GM12872 (cell line): ENCODE data around the gene TMEM185B.

Experiments used
- TF ChIP-seq, protein P1 (sequence below): IDR thresholded peaks from 3 replicates; pipeline ENCODE4 v1.5.1; 2011; ENCODE audit warnings: low read depth, mild to moderate bottlenecking, low read length, moderate library complexity; ENCODE audit not compliant: insufficient read depth

TMEM185B gene

DNA sequence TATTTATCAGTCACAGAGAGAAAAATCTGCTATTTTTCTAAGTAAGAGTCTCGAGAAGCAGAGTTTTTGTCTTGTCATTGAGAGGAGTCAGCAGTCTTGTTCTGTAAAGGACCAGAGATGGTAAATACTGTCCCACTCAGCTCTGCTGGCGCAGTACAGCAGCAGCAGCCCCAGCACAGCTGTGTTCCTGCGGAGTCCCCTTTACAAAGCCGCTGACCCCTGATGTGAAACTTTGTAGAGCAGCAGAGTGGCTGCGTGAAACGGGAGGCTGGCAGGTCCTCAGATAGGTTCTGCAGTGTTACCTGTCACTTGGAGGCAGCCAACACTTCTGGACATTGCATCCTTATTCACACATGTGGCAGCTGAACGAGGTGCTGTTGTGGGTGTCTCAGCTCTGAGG lies 45.2 kb downstream of the TMEM185B start:
- TF ChIP-seq, protein P1, sequence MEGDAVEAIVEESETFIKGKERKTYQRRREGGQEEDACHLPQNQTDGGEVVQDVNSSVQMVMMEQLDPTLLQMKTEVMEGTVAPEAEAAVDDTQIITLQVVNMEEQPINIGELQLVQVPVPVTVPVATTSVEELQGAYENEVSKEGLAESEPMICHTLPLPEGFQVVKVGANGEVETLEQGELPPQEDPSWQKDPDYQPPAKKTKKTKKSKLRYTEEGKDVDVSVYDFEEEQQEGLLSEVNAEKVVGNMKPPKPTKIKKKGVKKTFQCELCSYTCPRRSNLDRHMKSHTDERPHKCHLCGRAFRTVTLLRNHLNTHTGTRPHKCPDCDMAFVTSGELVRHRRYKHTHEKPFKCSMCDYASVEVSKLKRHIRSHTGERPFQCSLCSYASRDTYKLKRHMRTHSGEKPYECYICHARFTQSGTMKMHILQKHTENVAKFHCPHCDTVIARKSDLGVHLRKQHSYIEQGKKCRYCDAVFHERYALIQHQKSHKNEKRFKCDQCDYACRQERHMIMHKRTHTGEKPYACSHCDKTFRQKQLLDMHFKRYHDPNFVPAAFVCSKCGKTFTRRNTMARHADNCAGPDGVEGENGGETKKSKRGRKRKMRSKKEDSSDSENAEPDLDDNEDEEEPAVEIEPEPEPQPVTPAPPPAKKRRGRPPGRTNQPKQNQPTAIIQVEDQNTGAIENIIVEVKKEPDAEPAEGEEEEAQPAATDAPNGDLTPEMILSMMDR: no peak

DNA sequence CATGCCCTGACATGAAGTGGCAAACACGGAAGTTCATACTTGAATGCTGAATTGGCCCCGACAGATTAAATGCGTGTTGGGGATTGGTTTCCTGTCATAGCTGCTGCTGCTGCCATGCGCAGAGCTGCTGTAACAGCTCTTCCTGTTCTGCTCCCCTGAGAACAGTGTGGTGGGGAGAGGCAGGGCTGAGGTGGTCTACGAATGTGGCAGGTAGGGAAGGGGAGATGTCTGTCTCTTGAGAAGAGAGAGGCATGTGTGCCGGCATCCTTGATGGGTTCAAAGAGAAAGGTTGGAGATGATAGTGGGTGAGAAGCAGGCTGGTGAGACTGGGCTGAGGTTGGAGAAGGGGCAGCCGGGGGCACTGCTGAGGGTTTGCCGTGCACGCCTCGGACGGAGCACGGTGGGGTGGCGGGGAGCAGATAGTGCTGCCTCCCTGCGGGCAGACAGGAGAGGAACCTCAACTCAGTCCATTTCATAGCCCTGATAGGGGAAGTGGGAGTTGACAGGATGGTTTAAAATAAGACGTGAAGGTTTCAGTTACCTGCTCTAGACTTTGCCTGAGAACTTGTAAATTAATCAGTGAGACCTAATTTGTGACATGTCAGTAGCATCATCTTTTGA lies 46.1 kb downstream of the TMEM185B start:
- TF ChIP-seq, protein P1: peak; percentile 79

DNA sequence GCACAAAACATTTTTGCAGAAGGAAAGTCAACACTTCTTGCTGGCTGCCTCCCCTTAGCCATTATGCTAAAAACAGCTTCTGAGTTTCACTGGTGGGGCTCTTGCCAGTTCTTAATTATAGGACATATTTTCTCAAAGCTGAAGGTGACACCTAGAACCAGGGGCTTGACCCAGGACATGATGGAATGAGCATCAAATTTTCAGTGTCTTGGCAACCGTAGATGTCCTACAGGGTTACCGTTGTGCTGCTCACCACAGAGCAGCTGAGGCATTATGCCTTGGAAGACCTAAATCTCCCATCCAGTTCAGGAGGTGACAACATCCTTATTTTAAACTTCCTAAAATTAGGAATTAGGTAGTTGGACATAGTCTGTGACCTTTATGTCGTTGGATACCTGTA lies 46.7 kb downstream of the TMEM185B start:
- TF ChIP-seq, protein P1: no peak

DNA sequence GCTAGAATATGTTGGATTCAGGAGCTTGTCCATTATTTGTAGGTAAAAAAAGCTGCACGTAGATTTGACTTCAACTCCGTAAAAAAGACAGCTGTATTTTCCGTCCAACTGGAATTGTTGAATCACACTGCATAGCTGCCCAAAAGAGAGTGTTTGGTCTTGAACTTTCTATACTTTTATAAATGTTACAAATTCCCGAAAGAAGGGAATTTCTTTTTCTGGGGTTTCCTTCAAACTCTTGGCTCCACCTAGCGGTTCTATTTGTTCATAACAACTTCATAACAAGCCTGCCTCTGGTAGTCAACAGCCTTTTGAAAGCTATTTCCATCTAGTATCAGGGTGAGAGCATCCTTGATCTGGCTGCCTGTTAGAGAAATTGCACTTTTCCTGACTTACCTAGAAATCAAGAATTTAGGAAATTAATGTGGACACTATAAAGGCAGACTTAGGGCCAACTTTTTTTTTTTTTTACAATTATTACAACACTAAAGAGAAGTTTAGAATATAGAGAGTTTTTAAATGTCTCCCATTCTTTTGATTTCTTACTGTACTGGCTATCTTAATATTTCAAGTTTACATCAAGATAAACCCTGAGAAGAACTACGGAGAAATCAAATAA lies 48.1 kb downstream of the TMEM185B start:
- TF ChIP-seq, protein P1: peak; percentile 69
